GM20431 (cell line): ENCODE measurements around the gene TRAPPC8.
"Not testable (repeated sequence)": the region's sequence is repeated elsewhere in the genome, so short reads cannot be mapped to it uniquely, and the experiment has no call there.

Experiments used
- in situ Hi-C: fragments of 300-500 bp; cut with MseI, MboI; formaldehyde crosslinking; loops from one replicate; pipeline ENCODE4 v1.15.0; 2020; ENCODE audit warnings: low sequenced_read_pairs; ENCODE audit not compliant: unreplicated experiment

Gene TRAPPC8

GRCh38 chr18:31875301-31875700 is 67.6 kb downstream of the TRAPPC8 start:
- in situ Hi-C loops: no loop called here

DNA sequence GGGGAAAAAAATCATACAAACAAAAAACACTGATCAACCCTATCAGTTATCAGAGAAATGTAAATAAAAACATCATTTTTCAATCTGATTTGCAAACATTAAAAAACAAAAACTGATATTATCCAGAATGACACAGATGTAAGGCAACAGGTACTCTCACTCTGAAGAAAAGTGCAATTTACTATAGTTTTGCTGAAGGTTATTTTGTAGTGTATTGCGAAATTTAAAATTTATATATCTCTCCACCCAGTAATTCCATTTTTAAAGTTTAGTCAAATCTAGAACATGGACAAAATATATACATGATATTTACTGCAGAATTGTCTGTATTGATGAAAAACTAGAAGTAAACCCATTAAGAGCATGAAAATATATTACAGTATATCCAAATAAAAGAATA is 79.8 kb downstream of the TRAPPC8 start:
- in situ Hi-C loops: no loop called here

- in situ Hi-C loops: no loop called here
Observed at GRCh38 chr18:31860488-31860887, 82.4 kb downstream of the TRAPPC8 start.

GRCh38 chr18:31857526-31858106 is 85.3 kb downstream of the TRAPPC8 start:
- in situ Hi-C loops: no loop called here

- in situ Hi-C loops: no loop called here
Observed at GRCh38 chr18:31850844-31851243, 92.1 kb downstream of the TRAPPC8 start.

- in situ Hi-C loops: no loop called here
Observed at GRCh38 chr18:31840499-31840898, 102.4 kb downstream of the TRAPPC8 start.

GRCh38 chr18:31837879-31838278 is 105.0 kb downstream of the TRAPPC8 start:
- in situ Hi-C loops: no loop called here

DNA sequence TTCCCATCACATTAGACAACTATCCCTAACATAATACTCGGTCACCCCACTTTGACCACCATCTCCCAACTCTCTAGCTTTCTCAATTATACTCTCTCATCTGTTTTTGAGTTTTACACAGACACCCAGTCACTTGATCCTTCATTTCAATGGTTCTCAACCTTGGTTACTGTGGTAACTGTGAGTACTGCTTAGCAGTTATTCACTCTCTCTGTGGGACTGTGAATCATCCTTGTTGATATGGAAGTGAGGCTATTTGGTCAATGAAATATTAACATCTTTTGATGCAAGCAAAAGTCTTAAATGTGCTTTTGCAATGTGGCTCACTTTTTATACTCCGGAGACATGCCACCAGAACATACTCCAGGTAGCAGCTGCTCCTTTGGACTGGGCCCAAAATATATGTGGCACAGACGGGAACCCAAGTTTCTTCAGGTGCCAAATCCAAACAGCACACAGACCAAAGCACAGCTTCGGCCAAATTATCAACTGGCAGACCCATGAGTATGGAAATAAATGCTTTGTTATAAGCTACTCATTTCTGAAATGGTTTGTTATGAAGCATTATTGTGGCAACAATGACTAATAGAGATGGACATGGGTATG is 107.3 kb downstream of the TRAPPC8 start:
- in situ Hi-C loops: no loop called here

GRCh38 chr18:31831903-31832302 is 111.0 kb downstream of the TRAPPC8 start:
- in situ Hi-C loops: no loop called here

DNA sequence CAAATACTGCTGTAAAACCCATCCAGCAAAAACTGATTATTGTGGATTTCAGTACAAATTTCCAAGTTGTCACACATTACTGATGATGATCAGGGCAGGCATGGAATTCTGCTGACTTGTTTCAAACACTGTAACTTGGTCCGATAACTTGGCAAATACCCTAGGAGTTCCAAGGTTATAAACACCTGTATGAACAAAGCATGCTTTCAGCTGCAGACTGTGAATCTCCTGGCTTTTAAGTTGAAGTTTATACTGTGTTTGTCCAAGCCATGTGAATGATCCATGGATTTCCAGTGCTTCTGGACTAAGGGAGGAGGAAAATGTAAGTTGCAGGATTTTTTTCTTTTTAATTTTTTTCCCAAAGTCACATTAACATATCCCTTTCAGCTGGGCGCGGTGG is 112.2 kb downstream of the TRAPPC8 start:
- in situ Hi-C loops: no loop called here

GRCh38 chr18:31828613-31829012 is 114.3 kb downstream of the TRAPPC8 start:
- in situ Hi-C loops: no loop called here

- in situ Hi-C loops: not testable (repeated sequence)
Observed at GRCh38 chr18:31826673-31827325, 116.1 kb downstream of the TRAPPC8 start.

DNA sequence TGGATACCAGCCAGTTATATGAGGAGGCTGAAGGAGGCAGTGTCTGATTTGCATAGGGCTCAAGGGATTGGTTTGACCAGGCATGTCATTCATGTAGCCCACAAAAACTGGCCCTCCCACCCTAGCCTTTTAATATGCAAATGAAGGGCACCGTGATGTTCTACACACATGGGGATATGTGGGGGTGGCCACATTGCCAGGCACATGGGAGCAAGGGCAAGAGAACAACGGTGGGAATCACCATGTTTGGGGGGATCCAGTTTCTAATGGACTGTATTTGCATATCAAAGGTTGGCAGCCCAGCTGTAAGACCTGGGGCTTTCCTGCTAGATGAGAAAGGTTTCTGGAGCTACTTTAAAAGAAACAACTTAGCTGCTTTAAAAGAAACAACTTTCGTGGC is 117.2 kb downstream of the TRAPPC8 start:
- in situ Hi-C loops: no loop called here

- in situ Hi-C loops: no loop called here
Observed at GRCh38 chr18:31821545-31822171, 121.3 kb downstream of the TRAPPC8 start.

DNA sequence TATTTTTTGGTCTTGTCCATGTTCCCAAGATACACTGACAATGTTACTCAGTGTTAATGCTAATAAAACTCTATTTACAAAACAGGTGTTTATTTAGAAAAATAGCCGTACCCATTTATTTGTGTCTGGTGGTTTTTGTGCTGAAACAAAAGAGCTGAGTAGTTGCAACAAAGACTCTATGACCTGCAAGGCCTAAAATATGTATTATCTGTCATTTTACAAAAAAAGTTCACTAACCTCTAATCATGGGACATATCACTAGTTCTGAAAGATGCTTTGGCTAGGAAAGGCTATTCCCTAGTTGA is 123.1 kb downstream of the TRAPPC8 start:
- in situ Hi-C loops: loop anchor here (10.0 kb wide), 1 partner anchor 75 kb away; no protein-coding TSS in a partner anchor

DNA sequence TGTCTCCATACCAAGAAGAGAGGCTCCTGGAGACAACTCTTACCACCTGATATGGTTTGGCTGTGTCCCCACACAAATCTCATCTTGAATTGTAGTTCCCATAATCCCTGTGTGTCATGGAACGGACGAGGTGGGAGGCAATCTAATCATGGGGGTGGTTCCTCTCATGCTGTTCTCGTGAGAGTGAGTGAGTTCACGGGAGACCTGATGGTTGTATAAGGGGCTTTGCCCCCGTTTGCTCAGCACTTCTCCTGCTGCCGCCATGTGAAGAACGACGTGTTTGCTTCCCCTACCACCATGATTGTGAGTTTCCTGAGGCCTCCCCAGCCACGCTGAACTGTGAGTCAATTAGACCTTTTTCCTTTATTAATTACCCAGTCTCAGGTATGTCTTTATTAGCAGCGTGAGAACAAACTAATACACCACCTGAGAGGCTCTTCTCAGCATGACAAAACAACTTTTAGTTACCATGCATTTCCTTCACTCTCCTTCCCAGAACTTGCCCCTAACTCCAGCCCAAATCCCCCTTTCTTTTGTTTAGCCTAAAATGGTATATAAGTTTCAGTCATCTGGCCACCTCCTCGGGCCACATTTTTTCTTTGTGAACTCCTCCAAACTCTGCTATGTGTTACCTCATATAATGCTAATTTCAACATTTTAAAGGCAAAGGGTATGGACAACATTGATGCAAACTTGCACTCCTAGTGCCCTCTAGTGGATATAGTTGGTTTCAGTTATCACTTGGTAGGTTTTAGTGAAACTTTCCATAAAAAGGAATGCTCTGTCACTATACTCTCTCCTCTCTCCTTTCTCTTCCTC is 123.6 kb downstream of the TRAPPC8 start:
- in situ Hi-C loops: loop anchor here (10.0 kb wide), 1 partner anchor 75 kb away; no protein-coding TSS in a partner anchor

- in situ Hi-C loops: loop anchor here (10.0 kb wide), 1 partner anchor 69 kb away; no protein-coding TSS in a partner anchor
Observed at GRCh38 chr18:31814132-31814531, 128.8 kb downstream of the TRAPPC8 start.

GRCh38 chr18:31810336-31811130 is 132.4 kb downstream of the TRAPPC8 start:
- in situ Hi-C loops: loop anchor here (10.0 kb wide), 1 partner anchor 66 kb away; no protein-coding TSS in a partner anchor

- in situ Hi-C loops: not testable (repeated sequence)
Observed at GRCh38 chr18:31809049-31809448, 133.9 kb downstream of the TRAPPC8 start.
